Dedifferentiated amniotic fluid mesenchymal stem cell (primary cell): ENCODE measurements around the gene PSMB11.
A peak's percentile ranks its signal among the peaks of the same experiment; 100 is the strongest.
"Not testable (repeated sequence)": the region's sequence is repeated elsewhere in the genome, so short reads cannot be mapped to it uniquely, and the experiment has no call there.

ENCODE experiments used
- DNase-seq: peaks from one replicate; pipeline ENCODE4 v3.0.0-alpha.2; 2016; ENCODE audit errors: extremely low spot score

PSMB11 gene

GRCh38 chr14:23042162-23042965 is at the start of gene PSMB11:
Gene PSMB11, plus strand, starts transcription at chr14:23042212. Its CDS starts 14 bp downstream, at chr14:23042226.
- no peak for DNase-seq

- DNase-seq = no peak
Observed at GRCh38 chr14:22993517-22993916, 48.5 kb upstream of the PSMB11 start.

GRCh38 chr14:22994762-22995275 is 47.2 kb upstream of the PSMB11 start:
- DNase-seq = no peak

GRCh38 chr14:22995889-22996625 is 46.0 kb upstream of the PSMB11 start:
- DNase-seq = no peak

- DNase-seq = no peak
Observed at GRCh38 chr14:22996768-22997654, 45.0 kb upstream of the PSMB11 start.

- no peak for DNase-seq
Observed at GRCh38 chr14:22997676-22998323, 44.2 kb upstream of the PSMB11 start.

GRCh38 chr14:22998329-22999012 is 43.5 kb upstream of the PSMB11 start:
- no peak for DNase-seq

- DNase-seq = no peak
Observed at GRCh38 chr14:23000860-23001259, 41.2 kb upstream of the PSMB11 start.

- no peak for DNase-seq
Observed at GRCh38 chr14:23002592-23002991, 39.4 kb upstream of the PSMB11 start.

- DNase-seq = not testable (repeated sequence)
Observed at GRCh38 chr14:23004274-23004673, 37.7 kb upstream of the PSMB11 start.

GRCh38 chr14:23005451-23006187 is 36.4 kb upstream of the PSMB11 start:
- no peak for DNase-seq

GRCh38 chr14:23006188-23006534 is 35.9 kb upstream of the PSMB11 start:
- no peak for DNase-seq

GRCh38 chr14:23006544-23007419 is 35.2 kb upstream of the PSMB11 start:
- DNase-seq = peak; percentile 98

GRCh38 chr14:23008831-23009230 is 33.2 kb upstream of the PSMB11 start:
- DNase-seq = no peak

- no peak for DNase-seq
Observed at GRCh38 chr14:23009483-23009938, 32.5 kb upstream of the PSMB11 start.

- peak; percentile 42 for DNase-seq
Observed at GRCh38 chr14:23009939-23010726, 31.9 kb upstream of the PSMB11 start, which contains the start of gene C14orf93. Gene C14orf93, minus strand, starts transcription at chr14:23010143. Its CDS starts 11,120 bp downstream, at chr14:22999023.

- no peak for DNase-seq
Observed at GRCh38 chr14:23013054-23013748, 28.8 kb upstream of the PSMB11 start.

GRCh38 chr14:23013749-23014054 is 28.3 kb upstream of the PSMB11 start:
- DNase-seq = not testable (repeated sequence)
